CD1c-positive myeloid dendritic cell (primary cell): ENCODE results near the gene HAND2.

Experiments used
- DNase-seq: peaks from one replicate; pipeline ENCODE4 v3.0.0-alpha.2; 2016; ENCODE audit errors: extremely low spot score

The HAND2 gene

DNA sequence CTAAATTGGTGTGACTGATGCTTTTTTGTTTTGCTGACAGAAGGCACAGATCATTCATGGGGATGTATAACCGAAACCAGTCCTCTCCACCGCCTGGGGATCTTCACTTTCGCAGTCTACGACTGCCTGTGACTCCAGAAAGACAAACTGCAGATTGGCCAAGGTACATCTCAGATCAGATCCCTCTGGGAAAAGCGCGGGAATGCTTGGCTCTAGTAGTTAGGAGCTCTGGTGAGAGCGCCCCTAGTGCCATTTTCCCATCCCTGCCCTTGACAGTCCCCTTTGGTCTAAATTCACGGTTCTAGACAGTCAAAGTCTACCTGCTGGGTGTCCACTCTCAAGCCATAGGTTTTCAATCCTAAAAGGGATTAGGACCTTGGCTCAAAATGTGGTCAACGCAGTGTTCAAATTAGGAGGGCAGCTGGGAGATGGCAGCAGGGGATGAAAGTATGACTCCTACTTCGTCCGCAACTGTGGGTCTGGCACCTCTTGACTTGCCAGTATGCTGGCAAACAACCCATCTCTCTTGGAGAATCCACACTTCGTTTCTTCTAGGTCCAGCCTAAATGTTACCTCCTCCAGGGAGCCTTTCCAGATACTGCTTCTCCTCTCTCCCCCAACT lies 6.9 kb upstream of the HAND2 start:
- peak; percentile 39 for DNase-seq

DNA sequence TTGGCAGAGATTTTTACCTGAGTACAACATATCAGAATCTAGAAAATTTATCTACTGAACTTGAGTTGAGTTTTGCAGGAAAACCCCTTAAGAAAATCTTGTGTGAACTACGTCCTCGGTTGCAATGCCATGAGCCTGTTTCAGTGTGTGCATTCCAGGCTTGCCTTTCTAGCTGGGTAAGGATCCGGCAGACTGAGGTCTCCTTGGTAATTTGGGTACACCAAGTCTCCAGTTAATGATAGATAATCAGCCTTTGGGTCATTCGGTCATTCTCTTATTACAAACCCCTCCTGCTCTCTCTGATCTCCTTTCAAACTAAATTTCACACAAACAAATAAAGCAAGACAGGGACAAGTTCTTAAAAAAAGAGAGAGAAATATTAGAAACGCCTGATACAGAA lies 5.9 kb upstream of the HAND2 start:
- DNase-seq = no peak

DNA sequence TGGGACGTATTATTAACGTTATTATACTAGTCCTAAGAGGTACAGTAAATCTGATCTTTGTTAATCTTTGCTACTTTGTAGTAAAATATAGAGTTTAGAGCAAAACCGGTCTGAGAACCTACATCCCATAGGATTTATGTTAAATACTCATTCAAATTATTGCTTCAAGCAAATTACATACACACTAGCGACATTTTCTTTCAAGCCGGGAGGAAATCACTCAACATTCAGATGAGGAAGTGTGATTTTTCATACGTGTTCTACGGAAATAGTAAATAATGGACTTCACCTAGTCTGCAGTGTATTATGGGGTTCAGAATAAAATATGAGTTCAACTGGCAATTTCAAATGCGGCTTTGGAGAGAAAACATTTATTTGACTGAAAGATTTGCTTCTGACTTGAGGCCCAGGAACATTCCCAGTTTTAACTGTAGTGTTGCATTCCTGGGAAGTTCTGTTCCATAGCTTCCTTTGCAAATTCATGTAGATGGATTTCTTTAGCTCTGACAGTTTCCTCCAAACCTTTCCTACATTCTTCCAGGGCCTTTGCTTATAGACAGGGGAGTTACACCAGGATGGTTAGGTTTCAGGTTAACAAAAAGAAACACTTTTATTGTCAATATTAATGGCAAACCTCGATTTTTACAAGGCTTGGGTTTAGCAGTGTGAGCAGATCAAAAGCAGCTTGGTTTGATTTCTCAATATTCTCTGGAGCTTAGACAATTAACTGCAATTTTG lies 5.3 kb upstream of the HAND2 start:
- DNase-seq = no peak

DNA sequence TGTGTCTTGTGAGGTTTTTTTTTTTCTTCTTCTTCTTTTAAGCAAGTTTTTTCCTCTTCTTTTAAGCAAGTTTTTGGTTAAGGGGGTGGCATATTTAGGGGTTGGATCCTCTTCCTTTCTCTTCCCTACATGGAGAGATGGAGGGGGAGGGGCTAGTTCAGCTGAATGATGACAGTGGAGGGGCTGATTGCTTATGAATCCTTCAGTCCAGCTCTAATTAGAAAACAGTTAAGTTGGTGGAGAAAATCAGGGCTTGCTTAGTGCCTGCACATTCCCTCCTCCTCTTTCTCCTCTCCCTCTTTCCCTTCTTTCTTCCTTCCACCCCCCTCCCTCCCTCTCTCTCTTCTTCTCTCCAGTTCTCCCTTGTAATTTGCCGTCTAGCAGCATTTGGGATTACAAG lies 4.4 kb upstream of the HAND2 start:
- DNase-seq = no peak

DNA sequence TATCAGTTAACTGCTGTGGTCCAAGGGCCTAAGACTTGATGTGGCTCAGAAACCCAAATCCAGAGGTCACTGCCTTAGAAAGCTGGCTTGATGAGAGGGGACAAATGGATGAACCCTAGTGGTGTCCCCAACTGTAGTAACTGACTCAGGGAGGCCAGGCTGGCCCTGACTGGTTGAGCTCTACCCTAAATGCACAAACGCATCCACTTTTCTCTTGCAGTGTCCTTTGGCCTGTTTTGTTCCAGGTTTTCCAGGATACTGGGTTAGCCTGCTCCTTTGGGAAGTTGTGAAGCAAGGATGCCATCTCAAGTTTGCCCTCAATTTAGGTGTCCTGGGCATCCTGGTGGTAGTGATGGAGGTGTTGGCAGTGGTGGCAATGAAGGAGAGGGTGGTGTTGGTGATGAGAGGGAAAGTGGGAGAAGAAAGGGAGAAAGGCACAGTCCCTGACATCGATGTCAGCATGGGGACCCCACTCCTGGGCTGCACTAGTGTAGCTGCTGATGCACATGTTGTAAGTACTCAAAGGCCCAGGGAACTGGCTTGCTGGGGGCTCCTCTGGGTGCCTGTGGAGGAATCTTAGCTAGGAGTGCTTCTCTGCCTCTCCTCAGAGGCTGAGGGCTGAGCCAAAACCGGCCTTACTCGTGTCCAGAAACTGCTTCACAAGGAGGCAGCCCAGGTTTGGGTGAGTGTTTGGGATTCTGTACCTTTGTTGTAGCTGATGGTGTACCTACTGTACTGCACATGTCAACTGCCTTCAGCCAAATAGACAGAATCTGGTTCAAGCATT lies 2.9 kb upstream of the HAND2 start:
- no peak for DNase-seq

DNA sequence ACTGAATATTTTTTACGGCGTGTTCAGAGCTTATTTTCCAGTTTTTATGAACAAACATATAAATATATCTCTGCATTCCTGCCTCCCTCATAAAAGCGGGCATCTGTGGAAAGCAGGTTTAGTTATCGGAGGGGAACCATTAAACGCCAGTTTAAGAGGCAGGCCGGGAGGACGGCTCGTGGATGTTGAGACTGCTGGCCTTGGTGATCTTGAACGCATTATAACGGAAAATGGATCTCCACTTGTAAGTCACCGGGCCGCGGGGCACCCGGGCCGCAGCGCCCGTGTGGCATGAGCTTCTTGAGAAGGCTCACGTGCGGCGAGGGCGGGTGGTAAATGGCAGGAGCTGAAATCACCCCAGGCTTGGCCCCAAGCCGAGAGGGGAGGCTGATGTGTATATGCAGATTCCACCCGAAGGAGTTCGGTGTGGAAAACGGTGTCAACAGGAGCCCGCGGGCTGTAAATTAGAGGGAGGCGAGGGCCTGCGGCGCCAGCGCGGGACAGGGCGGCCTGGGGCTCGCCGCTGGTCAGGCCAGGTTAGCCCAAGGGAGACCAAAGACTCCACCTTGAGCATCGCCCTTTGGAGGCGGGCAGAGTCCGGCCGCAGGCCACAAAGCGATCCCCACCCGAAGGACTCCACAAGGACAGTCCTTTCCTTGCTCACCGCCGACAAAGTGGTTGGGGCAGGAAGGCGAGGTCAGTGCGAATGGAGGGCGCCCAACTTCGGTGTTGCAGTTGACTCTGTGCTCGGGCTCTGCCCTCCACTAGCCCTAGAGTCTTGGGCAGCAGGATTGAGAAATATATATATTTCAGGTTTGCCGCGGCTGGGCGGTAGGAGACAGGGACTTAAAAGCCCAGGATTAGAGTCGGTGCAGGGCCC lies 1.3 kb upstream of the HAND2 start:
- DNase-seq = no peak

DNA sequence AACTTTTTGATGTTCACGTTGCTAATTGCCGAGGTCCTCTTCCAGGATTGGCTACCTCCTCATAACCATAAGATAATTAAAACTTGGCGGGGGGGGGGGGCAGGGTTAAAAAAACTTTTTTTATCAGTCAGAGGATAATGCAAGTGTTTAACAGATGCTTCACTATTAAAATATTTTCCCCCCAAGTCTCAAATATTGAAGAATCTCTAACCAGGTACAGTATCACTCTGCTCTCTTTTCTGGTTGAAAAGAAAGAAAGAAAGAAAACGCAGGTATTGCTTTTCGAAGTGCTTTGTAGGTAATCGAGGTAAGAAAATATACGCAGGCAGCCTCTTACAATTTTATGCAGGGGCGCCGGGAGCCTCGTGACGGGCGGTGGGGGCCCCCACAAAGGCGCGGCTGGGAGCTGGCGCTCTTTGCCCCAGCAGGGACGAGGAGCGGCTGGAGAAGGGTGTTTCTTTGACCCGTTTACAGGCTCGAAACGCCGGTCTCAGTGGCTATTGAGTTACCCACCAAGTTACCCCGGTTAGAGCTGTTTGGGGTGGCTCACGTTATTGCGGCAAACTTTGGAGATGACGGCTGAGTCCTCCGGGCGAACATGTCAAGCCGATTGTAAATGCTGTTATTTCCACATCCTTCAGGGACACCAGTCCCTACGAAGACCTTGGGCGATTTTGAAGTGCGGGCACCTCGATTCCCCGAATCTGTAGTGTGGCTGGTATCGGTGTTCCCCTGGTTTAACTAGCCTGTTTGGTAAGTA lies 477 bp upstream of the HAND2 start:
- DNase-seq = no peak

DNA sequence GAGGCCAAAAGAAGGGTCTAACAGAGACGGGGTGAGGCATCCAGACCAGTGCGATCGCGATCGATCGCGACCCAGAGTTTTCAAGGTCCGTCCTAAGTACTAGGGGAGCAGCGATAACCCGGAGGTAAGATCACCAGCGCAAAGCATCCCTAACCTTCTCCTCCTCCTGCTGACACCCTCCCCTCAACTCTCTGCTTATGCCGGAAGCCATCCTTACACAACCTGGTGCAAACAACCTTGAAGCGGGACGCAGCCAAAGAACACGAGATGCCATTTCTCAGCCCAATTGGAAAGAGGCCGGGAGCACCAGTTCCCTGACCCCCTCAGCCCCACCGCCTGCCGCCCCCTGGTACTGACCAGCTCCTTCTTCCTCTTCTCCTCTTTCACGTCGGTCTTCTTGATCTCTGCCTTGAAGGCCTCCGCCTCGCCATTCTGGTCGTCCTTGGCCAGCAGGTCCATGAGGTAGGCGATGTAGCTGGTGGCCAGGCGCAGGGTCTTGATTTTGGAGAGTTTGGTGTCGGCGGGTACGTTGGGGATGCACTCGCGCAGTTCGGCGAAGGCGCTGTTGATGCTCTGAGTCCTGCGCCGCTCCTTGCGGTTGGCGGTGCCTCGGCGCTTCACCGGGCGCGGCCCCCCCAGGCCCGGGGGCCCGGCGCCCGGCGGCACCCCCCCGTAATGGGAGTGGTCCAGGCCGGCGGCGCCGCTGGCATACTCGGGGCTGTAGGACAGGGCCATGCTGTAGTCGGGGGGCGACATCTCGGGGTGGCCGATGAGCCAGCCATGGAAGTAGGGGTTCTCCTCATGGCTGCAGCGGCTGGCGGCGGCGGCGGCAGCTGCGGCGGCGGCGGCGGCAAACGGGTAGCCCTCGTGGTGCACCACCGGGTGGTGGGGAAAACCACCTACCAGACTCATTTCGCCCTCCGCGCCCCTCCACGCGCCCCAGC lies 1.4 kb downstream of the HAND2 start:
- no peak for DNase-seq

DNA sequence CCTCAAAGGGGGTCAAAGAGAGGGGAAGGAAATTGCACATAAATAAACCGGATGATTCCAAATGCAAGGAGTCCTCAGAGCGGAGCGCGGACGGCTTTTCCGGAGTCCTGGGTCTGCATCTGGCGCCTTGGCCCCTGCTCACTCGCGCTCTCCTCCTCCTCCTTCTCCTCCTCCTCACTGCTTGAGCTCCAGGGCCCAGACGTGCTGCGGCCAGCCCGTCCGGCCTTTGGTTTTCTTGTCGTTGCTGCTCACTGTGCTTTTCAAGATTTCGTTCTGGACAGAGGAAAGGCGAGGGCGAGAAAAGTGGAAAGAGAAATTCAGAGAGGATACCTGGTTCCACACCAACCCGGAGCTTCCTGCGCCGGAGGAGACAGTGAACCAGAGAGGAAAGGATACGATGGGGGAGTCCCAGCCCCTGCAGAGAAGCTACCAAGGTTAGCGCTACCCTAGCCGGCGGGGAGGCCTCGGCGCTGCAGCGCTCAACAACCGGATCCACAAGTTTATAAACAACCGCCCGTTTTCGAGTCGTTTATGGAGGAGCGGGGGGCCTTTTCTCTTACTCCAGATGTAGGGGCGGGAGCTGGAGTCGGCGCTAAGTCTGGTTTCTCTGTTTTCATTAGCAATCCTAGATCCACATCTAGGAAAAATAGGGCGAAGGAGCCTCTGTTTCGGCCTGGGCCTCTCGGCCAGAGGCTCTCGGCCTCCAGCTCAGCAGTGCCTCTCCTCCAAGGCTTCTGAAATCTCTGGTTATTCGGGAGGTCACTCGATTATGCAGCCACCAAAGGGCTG lies 2.7 kb downstream of the HAND2 start:
- no peak for DNase-seq

DNA sequence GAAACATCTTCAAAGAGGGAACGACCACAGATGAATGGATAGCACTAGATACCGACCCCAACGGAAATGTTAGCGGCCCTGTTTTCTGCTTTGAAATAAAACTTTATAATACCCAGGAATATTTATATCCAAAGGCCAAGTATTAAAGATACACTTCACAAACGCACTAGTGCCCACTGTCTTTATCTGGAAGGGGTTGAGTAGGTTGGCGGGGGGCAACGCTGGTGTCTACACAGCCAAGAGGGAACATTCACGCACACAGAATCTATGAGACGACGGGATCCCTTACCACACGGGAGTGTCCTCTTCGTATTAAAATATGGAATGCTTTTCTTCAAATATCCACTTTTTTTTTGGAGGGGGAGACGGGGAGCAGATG lies 3.3 kb downstream of the HAND2 start:
- DNase-seq = no peak

DNA sequence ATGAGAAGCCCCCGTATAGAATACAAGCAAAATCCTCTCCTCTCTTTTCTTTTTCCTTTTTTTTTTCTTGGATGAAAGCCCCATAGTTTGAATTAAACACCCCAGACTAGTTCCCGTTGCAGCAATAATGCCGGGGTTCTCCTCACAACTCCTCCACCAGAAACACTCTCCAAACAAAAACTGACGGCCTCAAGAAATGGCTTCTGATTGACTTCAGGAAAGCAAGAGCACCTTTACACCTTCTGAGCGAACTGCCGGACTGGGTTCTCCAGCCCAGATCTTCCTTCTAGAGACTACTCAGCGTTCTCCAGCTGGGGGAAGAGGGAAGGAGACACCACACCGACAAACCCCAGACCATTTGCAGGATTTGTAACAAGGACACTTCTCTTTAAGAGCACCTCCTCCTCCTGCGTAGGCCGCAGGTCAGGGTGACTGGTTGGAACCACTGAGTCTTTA lies 4.0 kb downstream of the HAND2 start:
- DNase-seq = no peak

DNA sequence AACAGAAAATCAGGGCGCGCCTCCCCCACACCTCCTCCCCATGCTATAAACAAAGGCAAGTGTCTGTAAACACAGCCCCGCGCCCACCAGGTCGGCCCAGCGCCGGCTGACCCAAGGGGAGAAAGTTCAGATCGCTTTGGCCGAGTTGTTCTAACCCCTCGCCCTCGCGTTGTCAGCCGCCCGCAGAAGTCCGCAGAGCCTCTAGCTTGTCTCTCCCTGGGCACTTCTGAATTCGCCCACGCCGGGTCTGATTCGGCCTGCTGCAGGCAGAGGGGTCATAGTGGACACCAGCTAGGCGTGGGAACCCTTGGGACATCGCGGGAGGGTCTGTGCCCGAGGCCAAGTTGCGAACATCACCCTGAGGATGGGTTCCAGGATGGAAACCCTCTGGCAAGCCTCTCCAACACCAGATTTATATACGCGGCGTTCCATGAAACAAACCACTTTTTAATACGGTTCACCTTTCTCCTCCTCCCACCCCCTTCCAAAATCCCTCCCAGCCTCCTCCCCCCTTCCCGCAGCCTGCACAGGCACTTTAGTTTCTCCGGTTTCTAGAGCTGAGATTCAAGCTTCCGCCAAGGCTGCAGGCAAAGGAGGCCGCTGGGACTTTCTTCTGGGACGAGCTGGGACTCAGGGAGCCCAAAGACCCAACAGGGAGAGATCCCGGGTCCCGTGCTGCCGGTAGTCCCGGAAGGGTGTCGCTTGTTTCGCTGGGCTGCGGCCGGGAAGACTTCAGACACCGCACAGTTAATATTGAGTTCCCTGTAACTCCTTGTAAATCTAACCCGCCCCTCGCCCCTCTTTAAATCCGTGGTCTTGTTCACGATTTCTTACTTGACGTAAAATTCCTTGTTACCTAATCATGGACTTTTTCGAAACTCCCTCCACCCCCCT lies 4.7 kb downstream of the HAND2 start:
- DNase-seq = no peak

DNA sequence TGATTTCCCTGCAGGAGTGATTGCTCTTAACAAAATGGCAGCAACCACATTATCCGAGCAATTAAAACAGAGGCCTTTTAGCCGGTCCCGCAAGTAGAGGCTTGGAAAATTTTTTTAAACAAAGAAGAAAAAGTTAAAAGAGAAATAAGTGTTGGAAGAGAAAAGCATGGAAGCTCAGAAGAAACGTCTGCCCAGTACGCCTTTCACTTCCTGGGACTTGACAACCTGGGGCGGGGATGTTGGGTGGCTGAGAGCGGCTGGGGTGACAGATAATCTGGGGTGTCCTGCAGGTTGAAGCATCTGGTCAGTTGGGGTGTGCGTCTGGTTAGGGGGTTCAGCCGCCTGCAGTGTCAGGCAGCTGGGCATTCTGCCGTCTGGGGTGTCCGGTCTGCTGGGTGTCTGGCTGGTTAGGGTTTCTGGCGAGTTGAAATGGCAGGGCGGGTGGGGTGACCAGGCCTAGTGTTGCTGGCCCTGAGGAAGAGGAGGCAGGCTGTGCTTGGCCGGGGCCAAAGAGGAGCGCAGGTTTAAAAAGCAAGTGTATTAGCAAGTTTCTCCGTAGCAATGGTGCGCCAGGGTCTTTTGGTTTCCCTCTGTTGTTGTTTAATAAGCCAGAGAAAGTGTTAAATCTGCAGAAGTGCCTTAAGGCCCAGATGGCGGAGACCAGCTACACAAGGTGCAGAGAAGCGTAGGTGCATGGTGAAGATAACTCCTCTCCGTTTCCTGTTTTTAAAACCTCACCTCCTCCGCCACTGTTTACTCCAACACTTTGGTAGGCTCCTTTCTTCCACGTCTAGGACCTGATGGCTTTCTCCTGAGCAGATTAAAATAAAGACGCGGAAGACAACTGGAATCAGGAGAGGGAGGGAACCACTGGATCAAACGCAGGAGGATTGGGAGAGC lies 5.6 kb downstream of the HAND2 start:
- DNase-seq = no peak

DNA sequence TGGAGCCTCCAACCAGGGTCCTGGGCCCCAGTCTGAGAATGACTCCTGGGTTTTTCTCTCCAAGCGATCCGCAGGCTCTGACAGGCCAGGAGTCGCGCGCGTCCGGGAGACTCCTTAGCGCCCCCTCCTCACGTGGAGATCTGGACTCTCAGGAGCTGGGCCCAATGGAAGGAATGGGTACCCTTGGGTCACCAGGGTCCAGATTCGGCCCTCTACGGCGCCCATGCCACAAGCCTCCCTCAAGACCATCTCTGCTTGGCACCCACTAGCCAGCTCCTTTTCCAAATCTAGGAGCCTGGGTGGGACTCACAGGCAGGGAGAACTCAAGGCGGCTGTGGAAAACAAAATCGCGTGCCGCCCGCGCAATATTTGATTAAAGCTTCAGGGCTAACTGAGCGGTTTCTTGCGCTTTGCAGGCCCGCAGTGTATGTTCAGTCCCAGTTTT lies 7.1 kb downstream of the HAND2 start:
- DNase-seq = no peak

DNA sequence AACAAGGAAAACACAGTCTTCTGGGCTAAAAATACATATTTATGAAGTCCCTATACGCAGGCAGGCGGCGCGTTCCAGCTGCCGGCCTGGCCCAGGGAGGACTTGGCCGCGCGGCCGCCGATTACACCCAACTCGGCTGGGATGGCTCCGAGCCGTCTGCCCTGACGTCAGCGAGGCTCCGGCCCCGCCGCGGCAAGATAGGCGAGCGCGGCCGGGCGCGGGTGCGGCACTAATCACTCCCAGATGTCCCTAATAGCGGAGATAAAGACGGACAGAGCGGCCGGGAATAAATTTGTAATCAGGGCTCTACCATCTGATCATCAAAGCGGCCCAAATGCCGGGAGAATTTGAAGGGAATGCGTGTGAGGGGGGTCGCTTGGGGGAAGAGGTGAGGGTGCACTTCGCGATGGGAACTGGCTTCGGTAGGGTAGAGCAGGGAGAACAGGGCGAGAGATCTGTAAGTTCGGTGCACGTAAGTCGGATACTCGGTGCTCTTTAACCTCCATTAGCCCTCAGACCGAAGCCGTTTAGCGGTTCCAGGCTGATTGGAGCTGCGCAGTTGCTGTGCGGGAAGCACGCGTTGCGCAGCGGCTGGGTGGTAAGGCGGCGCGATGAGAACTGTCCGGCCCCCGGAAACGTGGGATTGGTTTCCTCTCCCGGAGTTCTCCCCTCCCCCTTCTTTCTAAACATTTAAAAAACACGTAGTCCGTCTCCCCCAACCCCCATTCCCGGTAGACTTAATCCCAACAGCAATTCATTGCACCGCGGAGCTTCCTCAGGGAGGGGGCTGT lies 7.7 kb downstream of the HAND2 start:
- no peak for DNase-seq

DNA sequence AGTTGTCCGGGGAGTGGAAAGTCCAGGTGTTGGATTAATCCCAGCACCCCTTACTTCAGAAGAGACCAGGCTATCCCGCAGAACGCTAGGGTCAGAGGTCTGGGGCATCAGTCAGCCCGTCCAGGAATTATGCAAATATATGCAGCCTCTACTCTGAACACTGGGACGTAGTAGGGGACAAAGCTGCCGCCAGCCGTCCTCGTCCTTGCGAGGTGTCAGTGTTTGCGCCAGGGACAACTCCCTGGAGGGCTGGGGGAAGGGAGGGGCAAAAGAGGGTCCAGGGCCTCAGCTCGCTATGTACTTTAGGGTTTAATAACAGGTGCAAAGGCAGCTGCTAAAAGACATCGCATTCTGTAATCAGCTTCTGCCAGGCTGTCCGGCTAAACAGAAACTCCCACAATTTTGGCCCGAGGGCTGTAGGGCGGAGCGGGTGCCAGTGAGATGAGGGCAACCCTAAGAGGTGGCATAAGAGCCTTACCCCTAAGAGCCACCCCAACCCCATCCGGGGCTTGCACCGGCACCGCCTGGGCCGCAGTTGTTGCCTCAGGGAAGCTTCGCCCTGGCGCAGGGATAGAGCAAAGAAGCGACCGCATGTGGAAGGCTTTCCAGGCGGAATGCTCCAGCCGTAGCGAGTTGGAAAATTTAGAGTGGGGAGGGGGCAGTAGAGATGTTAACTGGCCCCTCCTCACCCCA lies 8.4 kb downstream of the HAND2 start:
- no peak for DNase-seq
